GM10266 (cell line): Measurements from ENCODE around the gene NECAP2.

Source experiments
- DNase-seq: peaks from one replicate; pipeline ENCODE4 v3.0.0; 2012; ENCODE audit errors: extremely low spot score
- TF ChIP-seq, protein P1 (sequence below): IDR thresholded peaks from 2 replicates; pipeline ENCODE4 v1.5.1; 2012; ENCODE audit warnings: mild to moderate bottlenecking, low read depth; ENCODE audit not compliant: control insufficient read depth, insufficient read depth; ENCODE audit errors: missing control alignments

Gene NECAP2

DNA sequence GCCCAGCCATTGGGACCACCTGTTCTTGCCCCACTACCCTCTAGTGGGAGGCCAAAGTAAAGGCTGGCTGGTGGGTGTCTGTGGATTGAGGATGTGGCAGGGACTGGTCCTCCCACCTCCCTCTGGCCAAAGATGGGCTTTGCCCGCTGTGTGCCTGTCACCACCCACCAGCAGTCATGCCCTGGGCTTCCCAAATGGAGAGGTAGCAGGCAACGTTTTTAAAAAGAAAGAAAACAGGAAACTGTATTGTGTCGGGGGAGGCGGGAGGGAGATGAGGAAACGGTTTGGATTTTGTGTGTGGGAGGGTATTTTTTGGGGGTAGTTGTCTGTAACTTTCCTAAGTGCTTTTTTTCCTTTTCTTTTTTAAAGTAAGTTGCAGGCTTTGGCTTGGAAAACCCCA, 43.4 kb upstream of the NECAP2 start:
- TF ChIP-seq, protein P1, sequence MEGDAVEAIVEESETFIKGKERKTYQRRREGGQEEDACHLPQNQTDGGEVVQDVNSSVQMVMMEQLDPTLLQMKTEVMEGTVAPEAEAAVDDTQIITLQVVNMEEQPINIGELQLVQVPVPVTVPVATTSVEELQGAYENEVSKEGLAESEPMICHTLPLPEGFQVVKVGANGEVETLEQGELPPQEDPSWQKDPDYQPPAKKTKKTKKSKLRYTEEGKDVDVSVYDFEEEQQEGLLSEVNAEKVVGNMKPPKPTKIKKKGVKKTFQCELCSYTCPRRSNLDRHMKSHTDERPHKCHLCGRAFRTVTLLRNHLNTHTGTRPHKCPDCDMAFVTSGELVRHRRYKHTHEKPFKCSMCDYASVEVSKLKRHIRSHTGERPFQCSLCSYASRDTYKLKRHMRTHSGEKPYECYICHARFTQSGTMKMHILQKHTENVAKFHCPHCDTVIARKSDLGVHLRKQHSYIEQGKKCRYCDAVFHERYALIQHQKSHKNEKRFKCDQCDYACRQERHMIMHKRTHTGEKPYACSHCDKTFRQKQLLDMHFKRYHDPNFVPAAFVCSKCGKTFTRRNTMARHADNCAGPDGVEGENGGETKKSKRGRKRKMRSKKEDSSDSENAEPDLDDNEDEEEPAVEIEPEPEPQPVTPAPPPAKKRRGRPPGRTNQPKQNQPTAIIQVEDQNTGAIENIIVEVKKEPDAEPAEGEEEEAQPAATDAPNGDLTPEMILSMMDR: no peak
- DNase-seq: no peak

DNA sequence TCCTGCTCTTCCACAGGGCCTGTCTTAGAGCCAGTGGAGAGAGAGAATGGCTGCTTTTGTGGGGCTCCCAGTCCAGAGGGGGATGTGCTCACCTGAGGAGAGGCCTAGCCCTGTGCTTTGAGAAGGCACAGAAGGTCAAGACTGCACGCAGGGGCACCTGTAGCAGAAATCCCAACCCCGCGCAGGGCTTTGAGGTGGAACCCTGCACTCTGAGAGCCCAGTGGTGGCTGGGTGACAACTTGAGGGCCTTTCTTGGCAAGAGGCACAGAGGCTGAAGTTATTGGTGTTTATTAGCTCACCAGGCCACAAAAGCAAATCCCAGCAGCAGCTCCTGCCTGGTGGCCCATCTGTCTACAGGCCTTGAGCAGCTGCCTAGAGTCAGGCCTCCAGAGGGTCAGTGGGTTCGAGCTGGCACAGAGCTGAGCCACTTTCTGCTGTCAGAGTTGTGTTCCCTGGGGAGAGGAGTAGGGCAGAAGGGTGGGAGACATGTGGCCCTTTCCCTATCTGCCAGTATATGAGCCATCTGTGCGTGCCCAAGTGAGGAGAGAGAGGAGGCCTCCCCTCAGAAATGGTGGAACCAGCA, 42.1 kb upstream of the NECAP2 start:
- no peak for DNase-seq
- TF ChIP-seq, protein P1: no peak

DNA sequence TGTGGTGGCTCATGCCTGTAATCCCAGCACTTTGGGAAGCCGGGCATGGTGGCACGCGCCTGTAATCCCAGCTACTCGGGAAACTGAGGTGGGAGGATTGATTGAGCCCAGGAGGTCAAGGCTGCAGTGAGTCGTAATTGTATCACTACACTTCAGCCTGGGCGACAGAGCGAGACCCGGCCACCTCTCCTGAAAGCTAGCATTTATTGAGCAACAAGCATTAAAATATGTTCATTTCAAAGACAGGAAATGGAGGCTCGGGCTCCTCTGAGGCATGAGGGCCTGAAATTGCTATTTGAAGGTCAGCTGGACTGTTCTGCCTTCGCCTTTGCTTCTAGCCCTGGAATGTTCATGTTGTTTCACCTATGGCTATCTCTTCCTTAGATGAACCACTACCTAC, 37.8 kb upstream of the NECAP2 start:
- DNase-seq: no peak
- TF ChIP-seq, protein P1: no peak

DNA sequence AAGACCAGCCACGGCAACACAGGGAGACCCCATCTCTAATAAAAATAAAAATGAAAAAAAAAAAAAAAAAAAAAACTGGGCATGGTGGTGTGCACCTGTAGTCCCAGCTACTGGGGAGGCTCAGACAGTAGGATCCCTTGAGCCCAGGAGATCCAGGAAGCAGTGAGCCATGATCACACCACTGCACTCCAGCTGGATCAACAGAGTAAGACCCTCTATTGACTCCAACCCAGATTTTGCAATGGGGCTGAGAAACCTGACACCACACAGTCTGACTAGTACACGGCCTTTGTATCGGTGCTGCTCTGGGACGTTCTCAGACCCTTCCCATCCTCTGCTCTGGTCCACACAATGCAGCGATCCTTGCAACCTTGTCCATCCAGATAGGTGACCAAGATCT, 35.1 kb upstream of the NECAP2 start:
- TF ChIP-seq, protein P1: no peak
- DNase-seq: no peak

DNA sequence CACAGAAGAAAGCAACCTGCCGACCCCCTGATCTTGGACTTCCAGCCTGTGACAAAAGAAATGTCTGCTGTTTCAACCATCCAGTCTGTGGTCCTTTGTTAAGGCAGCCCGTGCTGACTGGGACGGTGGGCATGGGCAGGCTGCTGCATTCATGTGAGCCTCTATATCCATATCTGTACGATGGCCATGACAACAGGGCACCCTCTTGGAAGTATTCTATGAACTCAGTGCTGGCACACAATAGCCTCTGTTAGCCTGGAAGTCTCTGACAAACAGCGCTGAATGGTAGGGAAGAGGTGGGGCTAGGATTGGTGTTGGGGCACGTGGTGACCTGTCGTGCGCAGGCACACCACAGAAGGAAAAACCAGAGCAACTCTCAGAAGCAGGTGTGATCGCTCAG, 33.7 kb upstream of the NECAP2 start:
- DNase-seq: no peak
- TF ChIP-seq, protein P1: no peak

DNA sequence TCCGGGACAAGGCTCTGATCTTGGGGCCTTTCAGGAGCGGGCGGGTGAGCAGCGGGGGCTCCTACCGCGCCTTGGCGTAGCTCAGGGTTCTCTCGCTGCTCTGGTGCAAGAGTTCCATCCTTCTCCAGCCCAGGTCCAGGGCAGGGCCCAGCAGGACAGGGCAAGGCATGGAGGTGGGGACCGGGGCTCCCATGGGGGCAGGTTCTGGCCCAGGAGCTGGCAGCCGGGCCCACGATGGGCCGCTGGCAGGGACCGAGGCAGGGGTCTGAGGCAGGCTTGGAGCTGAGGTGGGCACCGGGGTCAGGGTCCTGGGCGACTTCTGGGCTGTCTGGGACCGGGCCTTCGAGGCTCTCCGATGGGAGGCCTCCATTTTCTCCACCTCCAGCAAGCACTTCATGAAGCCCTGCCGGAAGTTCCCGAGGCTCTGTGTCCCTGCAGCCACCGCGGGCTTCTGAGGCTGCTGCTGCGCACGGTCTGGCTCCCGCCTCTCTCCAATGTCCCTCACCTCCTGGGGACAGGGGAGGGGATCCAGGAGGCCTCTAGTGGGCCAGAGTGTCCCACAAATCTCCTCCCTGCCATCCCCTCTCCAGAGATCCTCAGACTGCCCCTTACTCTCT, 30.9 kb upstream of the NECAP2 start:
- TF ChIP-seq, protein P1: no peak

DNA sequence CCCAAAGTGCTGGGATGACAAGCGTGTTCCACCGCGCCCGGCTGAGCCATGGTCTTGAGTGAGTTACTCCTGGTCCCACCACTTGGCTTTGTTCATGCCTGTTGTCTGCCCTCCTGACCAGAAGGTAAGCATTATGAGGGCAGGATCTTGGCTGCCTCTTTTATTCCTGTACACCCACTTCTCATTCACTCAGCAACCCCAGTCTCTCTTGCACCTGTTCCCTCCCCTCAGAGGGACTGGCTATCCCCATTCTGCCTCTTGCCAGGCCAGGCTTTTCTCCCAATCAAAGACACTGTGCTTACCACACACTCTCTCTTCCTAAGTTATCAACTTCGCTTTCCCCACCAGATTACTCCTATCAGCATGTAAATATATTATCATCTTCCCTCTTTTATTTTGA, 29.7 kb upstream of the NECAP2 start:
- TF ChIP-seq, protein P1: no peak
- no peak for DNase-seq

More for the DNA sequence above, 30.9 kb upstream of the NECAP2 start:
- DNase-seq: no peak
